ENCODE results near the gene NCKAP5. TPM values are rescaled to one million over a fixed set of nuclear protein-coding genes. Genes with fewer than 3 reads are reported as not detected.

The NCKAP5 gene
- total RNA-seq, 1 experiment from 2014 or later = 3.2 TPM

GRCh38 chr2:133240491-133241223 lies 327.6 kb downstream of the NCKAP5 start:
- no peak for ATAC-seq
- no peaks in the 10 kb centered on the region for H3K27me3 ChIP-seq (ENCODE audit: low read length)
- no peaks in the 10 kb centered on the region for H3K9me2 ChIP-seq (replicated peaks; ENCODE audit: low read length)
- POLR2A ChIA-PET (ENCODE audit: unreplicated experiment) = no interaction called here
- no peak overlapping the region for H3K9ac ChIP-seq (ENCODE audit: low read length)
- no peak for DNase-seq
- CTCF ChIA-PET = interaction anchor here (0.5 kb wide), 1 partner anchor 604 kb away, joined by 3 read pairs; no protein-coding TSS in a partner anchor
- BruUV-seq (replicated peaks) = no TSS peak
- TF ChIP-seq EZH2 (IDR thresholded peaks at IDR 0.05; ENCODE audit: low read length, unreplicated experiment) = no peak
- TF ChIP-seq EZH2phosphoT487 (IDR thresholded peaks at IDR 0.05; ENCODE audit: borderline replicate concordance, low read length) = no peak
- no peak for TF ChIP-seq CTCF (conservative IDR thresholded peaks at IDR 0.05; ENCODE audit: low read depth, low read length)
- no peak overlapping the region for H3K4me3 ChIP-seq (ENCODE audit: low read length)
- no peak overlapping the region for H3K27ac ChIP-seq (ENCODE audit: low read length)
- H3K79me2 ChIP-seq (ENCODE audit: low read length) = no peaks in the 10 kb centered on the region
- no peak overlapping the region for H3K4me2 ChIP-seq (ENCODE audit: low read length)
- H4K20me1 ChIP-seq (ENCODE audit: low read length) = no peaks in the 10 kb centered on the region
- peaks cover 6% of the 10 kb centered on the region for H3K4me1 ChIP-seq (ENCODE audit: insufficient read depth, low read length)
- intact Hi-C loops (cut with micrococcal nuclease) = no loop called here
- no peak overlapping the region for H2AFZ ChIP-seq (ENCODE audit: low read length)
- no peaks in the 10 kb centered on the region for H3K36me3 ChIP-seq (ENCODE audit: low read depth, low read length)
- H3K9me3 ChIP-seq (ENCODE audit: low read length) = no peaks in the 10 kb centered on the region
- no peaks in the 10 kb centered on the region for H3F3A ChIP-seq (ENCODE audit: low read length, unreplicated experiment)

DNA sequence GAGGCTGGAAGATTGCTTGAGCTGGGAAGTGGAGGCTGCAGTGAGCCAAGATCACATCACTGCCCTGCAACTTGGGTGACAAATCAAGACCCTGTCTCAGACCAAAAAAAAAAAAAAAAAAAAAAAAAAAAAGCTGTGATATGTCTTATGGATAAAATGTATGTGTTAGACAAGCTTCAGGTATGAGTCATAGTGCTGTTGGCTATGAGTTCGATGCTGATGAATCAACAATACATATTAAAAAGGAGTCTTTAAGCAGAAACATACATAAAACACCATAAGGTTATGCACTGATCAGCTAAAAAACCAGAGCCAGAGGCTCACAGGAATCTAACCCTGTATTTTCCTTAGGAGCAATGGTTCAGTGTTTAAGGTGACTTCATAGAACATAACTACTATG lies 332.3 kb downstream of the NCKAP5 start:
- H3K27me3 ChIP-seq (ENCODE audit: low read length) = no peaks in the 10 kb centered on the region
- DNase-seq (peak; percentile 70), ATAC-seq (no peak; the same call in none of the 2 replicates)
- H3K79me2 ChIP-seq (ENCODE audit: low read length) = no peaks in the 10 kb centered on the region
- CTCF ChIA-PET = interaction anchor here (0.6 kb wide), 1 partner anchor 608 kb away, joined by 4 read pairs; no protein-coding TSS in a partner anchor
- H3K9me3 ChIP-seq (ENCODE audit: low read length) = no peaks in the 10 kb centered on the region
- H3F3A ChIP-seq (ENCODE audit: low read length, unreplicated experiment) = no peaks in the 10 kb centered on the region
- intact Hi-C loops (cut with micrococcal nuclease) = no loop called here
- TF ChIP-seq CTCF (conservative IDR thresholded peaks at IDR 0.05; ENCODE audit: low read depth, low read length) = no peak
- H3K9me2 ChIP-seq (replicated peaks; ENCODE audit: low read length) = no peaks in the 10 kb centered on the region
- POLR2A ChIA-PET (ENCODE audit: unreplicated experiment) = no interaction called here
- H4K20me1 ChIP-seq (ENCODE audit: low read length) = no peaks in the 10 kb centered on the region
- no peak overlapping the region for H3K27ac ChIP-seq (ENCODE audit: low read length)
- BruUV-seq (replicated peaks) = no TSS peak
- H3K36me3 ChIP-seq (ENCODE audit: low read depth, low read length) = no peaks in the 10 kb centered on the region
- no peak overlapping the region for H3K9ac ChIP-seq (ENCODE audit: low read length)
- H2AFZ ChIP-seq (ENCODE audit: low read length) = no peak overlapping the region
- no peak overlapping the region for H3K4me3 ChIP-seq (ENCODE audit: low read length)
- peaks cover 6% of the 10 kb centered on the region for H3K4me1 ChIP-seq (ENCODE audit: insufficient read depth, low read length)
- H3K4me2 ChIP-seq (ENCODE audit: low read length) = no peak overlapping the region

DNA sequence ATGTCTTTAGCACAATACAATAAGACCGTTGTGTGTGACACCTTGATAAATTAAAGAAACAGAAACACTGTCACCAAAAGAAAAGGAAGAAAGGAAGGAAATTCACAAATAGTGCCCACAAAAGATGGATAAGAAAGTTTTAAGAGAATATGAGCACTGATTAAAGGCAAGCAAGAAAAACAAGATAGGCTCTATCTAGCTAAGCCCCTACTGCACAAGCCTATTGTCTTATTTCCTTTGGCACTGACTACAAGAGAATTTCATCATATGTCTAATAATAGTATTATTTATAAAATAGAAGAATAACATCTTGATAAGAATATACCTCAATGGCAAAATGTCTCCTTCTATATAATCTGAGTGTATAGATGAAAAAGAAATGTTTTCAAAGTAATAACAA lies 335.7 kb downstream of the NCKAP5 start:
- Histone ChIP-seq H3K79me2 (ENCODE audit: low read length) (no peaks in the 10 kb centered on the region), H3K27ac (ENCODE audit: low read length) (no peak overlapping the region), H3K36me3 (ENCODE audit: low read depth, low read length) (no peaks in the 10 kb centered on the region), H3K4me2 (ENCODE audit: low read length) (no peak overlapping the region), H3K9me3 (ENCODE audit: low read length) (no peaks in the 10 kb centered on the region), H3K9ac (ENCODE audit: low read length) (no peak overlapping the region), H2AFZ (ENCODE audit: low read length) (no peak overlapping the region), H3F3A (ENCODE audit: low read length, unreplicated experiment) (no peaks in the 10 kb centered on the region), H4K20me1 (ENCODE audit: low read length) (no peaks in the 10 kb centered on the region), H3K4me1 (ENCODE audit: insufficient read depth, low read length) (peaks cover 6% of the 10 kb centered on the region), H3K9me2 (replicated peaks; ENCODE audit: low read length) (no peaks in the 10 kb centered on the region), H3K27me3 (ENCODE audit: low read length) (no peaks in the 10 kb centered on the region), H3K4me3 (ENCODE audit: low read length) (no peak overlapping the region)
- TF ChIP-seq CTCF (conservative IDR thresholded peaks at IDR 0.05; ENCODE audit: low read depth, low read length) = no peak
- TF ChIP-seq EZH2 (IDR thresholded peaks at IDR 0.05; ENCODE audit: low read length, unreplicated experiment) = no peak
- ATAC-seq (no peak), DNase-seq (no peak)
- intact Hi-C loops (cut with micrococcal nuclease) = no loop called here
- ChIA-PET POLR2A (ENCODE audit: unreplicated experiment) (no interaction called here), CTCF (no interaction called here)
- no TSS peak for BruUV-seq (replicated peaks)

Measured in PC-3 (cell line).